HFFc6 (cell line): ENCODE results near the gene DLX4. TPM values are rescaled to one million over a fixed set of nuclear protein-coding genes. Genes with fewer than 3 reads are reported as not detected.

Source experiments
- DNase-seq: peaks from one replicate; pipeline ENCODE4 v3.0.0-alpha.2; 2018
- H3K27ac Mint-ChIP-seq: 2 replicates; pipeline ENCODE4 v1.8.0; 2020; ENCODE audit warnings: mild to moderate bottlenecking, mixed read lengths
- H3K27me3 Mint-ChIP-seq: 2 replicates; pipeline ENCODE4 v1.8.0; 2021; ENCODE audit warnings: mild to moderate bottlenecking, moderate library complexity, mixed read lengths; ENCODE audit not compliant: insufficient read depth
- H3K36me3 Mint-ChIP-seq: 2 replicates; pipeline ENCODE4 v1.8.0; 2021; ENCODE audit warnings: low read depth, mixed read lengths
- H3K4me1 Mint-ChIP-seq: 2 replicates; pipeline ENCODE4 v1.8.0; 2020; ENCODE audit warnings: low read depth, mixed read lengths
- H3K4me3 Mint-ChIP-seq: 2 replicates; pipeline ENCODE4 v1.8.0; 2020; ENCODE audit warnings: mild to moderate bottlenecking, moderate library complexity, mixed read lengths
- H3K9me3 Mint-ChIP-seq: 2 replicates; pipeline ENCODE4 v1.8.0; 2020; ENCODE audit warnings: mild to moderate bottlenecking, mixed read lengths
- total RNA-seq, 6 experiments: library from RNA; stranded (reverse); fragmentation: NEBNext Ultra II Directional; extraction: Animal tissue kit (Norgen Biotek cat#: 25700); gene quantifications; 2 replicates in 1 of 6; 3 replicates in 5 of 6; pipeline ENCODE4 v1.2.3, GENCODE V29; 2021
- TF ChIP-seq, protein P1 (sequence below): fragments of 200-600 bp; sonication (generic); IDR thresholded peaks from 2 replicates; pipeline ENCODE4 v1.5.0; 2021; ENCODE audit warnings: antibody characterized with exemption, mild to moderate bottlenecking

Gene DLX4
- total RNA-seq, 6 experiments from 2014 or later: not detected

GRCh38 chr17:50013079-50013478 is 44.1 kb downstream of the DLX4 start:
- no peaks in the 10 kb centered on the region for H3K4me1 Mint-ChIP-seq
- H3K27me3 Mint-ChIP-seq: peaks cover 25% of the 10 kb centered on the region
- H3K36me3 Mint-ChIP-seq: peaks cover 18% of the 10 kb centered on the region
- no peak overlapping the region for H3K4me3 Mint-ChIP-seq
- no peak overlapping the region for H3K27ac Mint-ChIP-seq
- H3K9me3 Mint-ChIP-seq: peaks cover 52% of the 10 kb centered on the region
- TF ChIP-seq, protein P1, sequence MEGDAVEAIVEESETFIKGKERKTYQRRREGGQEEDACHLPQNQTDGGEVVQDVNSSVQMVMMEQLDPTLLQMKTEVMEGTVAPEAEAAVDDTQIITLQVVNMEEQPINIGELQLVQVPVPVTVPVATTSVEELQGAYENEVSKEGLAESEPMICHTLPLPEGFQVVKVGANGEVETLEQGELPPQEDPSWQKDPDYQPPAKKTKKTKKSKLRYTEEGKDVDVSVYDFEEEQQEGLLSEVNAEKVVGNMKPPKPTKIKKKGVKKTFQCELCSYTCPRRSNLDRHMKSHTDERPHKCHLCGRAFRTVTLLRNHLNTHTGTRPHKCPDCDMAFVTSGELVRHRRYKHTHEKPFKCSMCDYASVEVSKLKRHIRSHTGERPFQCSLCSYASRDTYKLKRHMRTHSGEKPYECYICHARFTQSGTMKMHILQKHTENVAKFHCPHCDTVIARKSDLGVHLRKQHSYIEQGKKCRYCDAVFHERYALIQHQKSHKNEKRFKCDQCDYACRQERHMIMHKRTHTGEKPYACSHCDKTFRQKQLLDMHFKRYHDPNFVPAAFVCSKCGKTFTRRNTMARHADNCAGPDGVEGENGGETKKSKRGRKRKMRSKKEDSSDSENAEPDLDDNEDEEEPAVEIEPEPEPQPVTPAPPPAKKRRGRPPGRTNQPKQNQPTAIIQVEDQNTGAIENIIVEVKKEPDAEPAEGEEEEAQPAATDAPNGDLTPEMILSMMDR: no peak
- no peak for DNase-seq

GRCh38 chr17:50014471-50015088 is 45.6 kb downstream of the DLX4 start:
- Mint-ChIP-seq H3K4me1 (peaks cover 6% of the 10 kb centered on the region), H3K36me3 (peaks cover 12% of the 10 kb centered on the region), H3K9me3 (peaks cover 43% of the 10 kb centered on the region), H3K27me3 (peaks cover 17% of the 10 kb centered on the region), H3K27ac (no peak overlapping the region), H3K4me3 (no peak overlapping the region)
- no peak for DNase-seq
- TF ChIP-seq, protein P1: no peak

DNA sequence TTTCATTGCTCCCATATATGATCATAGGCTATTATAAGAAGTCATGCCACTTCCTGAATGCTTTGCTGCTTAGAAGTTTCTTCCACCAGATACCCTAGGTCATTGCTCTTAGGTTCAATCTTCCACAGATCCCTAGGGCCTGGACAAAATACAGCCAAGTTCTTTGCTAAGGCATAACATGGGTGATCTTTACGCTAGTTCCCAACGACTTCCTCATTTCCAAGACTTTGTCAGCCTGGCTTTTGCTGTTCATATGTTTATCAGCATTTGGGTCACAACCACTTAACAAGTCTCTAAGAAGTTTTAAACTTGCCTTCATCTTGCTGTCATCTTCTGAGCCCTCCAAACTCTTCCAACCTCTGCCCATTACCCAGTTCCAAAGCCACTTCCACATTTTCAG is 46.2 kb downstream of the DLX4 start:
- Mint-ChIP-seq H3K9me3 (peaks cover 39% of the 10 kb centered on the region), H3K4me3 (no peak overlapping the region), H3K27me3 (peaks cover 15% of the 10 kb centered on the region)

DNA sequence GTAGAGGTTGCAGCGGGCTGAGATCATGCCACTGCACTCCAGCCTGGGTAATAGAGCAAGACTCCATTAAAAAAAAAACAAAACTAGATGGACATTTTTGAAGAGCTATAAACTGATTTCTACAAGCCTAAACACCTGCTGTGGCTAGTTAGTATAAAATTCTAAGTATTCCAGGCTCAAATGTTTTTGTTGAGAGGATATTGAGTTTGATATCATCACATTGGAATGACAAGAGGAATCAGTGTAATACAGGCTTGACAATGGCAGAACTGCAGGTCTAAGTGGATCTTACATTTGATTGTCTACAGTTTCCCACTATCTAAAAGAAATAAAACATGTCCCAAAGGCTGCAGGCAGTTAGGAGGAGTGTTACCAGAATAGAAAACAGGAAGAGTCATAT is 49.9 kb downstream of the DLX4 start:
- no peak for DNase-seq
- peaks cover 15% of the 10 kb centered on the region for H3K9me3 Mint-ChIP-seq
- H3K36me3 Mint-ChIP-seq: peaks cover 6% of the 10 kb centered on the region; the same call in 1 of the 2 replicates
- no peak overlapping the region for H3K27ac Mint-ChIP-seq
- H3K4me1 Mint-ChIP-seq: peaks cover 30% of the 10 kb centered on the region
- no peak overlapping the region for H3K4me3 Mint-ChIP-seq
- peaks cover 13% of the 10 kb centered on the region for H3K27me3 Mint-ChIP-seq
- TF ChIP-seq, protein P1: no peak

More for the DNA sequence above, 46.2 kb downstream of the DLX4 start:
- H3K36me3 Mint-ChIP-seq: peaks cover 12% of the 10 kb centered on the region
- peaks cover 6% of the 10 kb centered on the region for H3K4me1 Mint-ChIP-seq
- DNase-seq: no peak
- TF ChIP-seq, protein P1: no peak
- H3K27ac Mint-ChIP-seq: no peak overlapping the region

DNA sequence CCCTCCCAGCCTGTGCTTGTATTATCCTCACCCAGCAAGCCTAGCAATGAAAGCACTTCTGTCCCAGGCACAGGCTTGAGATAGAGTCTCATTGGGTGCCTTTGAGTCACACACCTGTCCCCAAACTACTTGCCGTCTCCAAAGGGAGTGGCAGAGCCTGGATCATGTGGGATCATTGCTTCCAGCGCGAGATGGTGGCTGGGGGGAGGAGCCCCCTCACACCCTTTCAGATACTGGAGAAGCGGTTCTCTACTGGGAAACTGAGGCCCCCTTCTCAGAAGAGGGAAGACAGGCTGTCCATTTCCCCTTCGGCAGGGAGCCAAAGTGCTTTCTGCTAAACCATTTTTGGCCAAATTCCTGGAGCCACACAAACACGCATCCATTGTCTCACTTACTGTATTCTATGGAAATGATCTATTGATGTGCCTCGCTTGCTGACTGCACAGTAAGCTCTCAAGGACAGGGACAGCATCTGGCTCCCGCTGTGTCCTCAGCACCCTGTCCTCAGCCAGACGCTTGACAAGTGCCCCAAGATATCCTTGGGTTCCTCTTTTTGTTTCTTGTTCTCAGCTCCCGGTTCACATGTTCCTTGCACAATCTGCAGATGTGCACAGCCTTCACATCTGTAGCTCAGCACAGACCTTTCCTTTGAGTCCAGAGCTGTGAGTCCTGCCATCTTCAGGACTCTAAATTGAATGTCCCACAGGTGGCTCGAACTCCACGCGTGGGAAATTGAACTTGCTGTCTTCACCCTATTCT is 52.0 kb downstream of the DLX4 start:
- TF ChIP-seq, protein P1: no peak
- Mint-ChIP-seq H3K4me3 (no peak overlapping the region), H3K9me3 (no peaks in the 10 kb centered on the region), H3K36me3 (no peaks in the 10 kb centered on the region), H3K4me1 (peaks cover 30% of the 10 kb centered on the region), H3K27ac (no peak overlapping the region), H3K27me3 (peaks cover 8% of the 10 kb centered on the region)
- no peak for DNase-seq
